Measurements from ENCODE around the gene RNF138.
"Not testable (repeated sequence)": the region's sequence is repeated elsewhere in the genome, so short reads cannot be mapped to it uniquely, and the experiment has no call there.

Gene RNF138

GRCh38 chr18:32139835-32140283 lies 48.2 kb downstream of the RNF138 start:
- no peak for TF ChIP-seq CTCF (IDR thresholded peaks at IDR 0.05; ENCODE audit: low read depth, low read length, missing control alignments)
- in situ Hi-C loops (cut with HindIII; ENCODE audit: low sequenced_read_pairs): no loop called here
- DNase-seq (ENCODE audit: low read depth): no peak
- H3K4me3 ChIP-seq (ENCODE audit: low read depth, low read length): no peak overlapping the region

DNA sequence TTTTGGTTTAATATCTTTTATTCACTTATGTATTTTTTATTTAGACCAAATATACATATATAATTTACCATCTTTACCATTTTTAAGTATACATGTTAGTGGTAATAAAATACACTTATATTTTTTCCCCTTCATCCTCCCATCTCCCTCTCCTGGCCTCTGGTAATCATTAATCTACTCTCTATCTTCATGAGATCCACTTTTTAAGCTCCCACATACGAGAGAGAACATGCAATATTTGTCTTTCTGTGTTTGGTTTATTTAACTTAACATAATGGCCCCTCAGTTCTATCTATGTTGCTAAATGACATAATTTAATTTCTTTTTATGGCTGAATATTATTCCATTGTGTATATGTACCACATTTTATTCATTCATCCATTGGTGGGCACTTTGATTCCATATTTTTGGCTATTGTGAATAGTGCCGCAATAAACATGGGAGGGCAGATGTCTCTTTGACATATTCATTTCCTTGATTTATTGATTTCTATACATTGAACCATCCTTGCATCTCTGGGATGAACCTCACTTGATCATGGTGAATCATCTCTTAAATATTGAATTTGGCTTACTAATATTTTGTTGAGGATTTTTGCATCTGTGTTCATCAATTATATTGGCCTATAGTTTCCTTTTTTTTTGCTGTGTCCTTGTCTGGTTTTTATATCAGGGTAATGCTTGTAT lies 56.7 kb downstream of the RNF138 start:
- DNase-seq (ENCODE audit: low read depth): no peak
- no peak overlapping the region for H3K4me3 ChIP-seq (ENCODE audit: low read depth, low read length)
- in situ Hi-C loops (cut with HindIII; ENCODE audit: low sequenced_read_pairs): no loop called here
- TF ChIP-seq CTCF (IDR thresholded peaks at IDR 0.05; ENCODE audit: low read depth, low read length, missing control alignments): no peak

DNA sequence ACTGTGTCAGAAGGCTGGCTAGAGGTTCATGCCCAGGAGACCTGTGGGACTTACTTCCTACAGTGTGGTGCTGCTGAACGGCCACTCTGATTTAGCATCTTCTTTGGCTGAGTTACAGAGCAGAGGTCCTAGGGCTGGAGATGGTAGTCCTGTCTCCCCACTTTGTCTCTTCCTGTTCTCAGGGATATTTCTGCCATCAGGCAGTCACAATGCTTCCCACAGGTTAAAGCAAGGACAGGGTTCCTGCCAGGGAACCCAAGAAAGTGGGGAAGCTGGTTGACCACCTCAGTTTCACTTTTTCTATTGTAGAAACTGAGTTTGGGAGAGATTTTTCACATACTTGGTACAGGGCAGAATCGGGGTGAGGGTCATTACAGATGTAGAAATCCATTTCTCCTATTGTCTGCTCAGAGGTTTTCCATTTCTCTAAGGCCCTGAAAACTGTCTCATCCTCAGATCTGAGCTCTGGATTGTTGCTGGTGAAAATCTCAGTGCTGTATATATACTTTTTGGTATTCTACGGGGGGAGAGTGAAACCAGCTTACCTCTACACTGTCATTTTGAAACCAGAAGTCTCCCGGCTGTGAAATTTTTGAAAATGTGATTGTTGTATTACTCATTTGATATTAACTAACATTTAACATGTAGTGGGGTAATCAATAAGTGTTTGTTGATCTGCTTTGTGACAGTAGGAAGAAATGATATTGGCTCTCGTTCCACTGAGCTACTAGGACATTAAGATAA lies 61.2 kb downstream of the RNF138 start:
- in situ Hi-C loops (cut with HindIII; ENCODE audit: low sequenced_read_pairs): no loop called here
- H3K4me3 ChIP-seq (ENCODE audit: low read depth, low read length): no peak overlapping the region
- TF ChIP-seq CTCF (IDR thresholded peaks at IDR 0.05; ENCODE audit: low read depth, low read length, missing control alignments): no peak
- no peak for DNase-seq (ENCODE audit: low read depth)

GRCh38 chr18:32156855-32157254 lies 65.2 kb downstream of the RNF138 start:
- in situ Hi-C loops (cut with HindIII; ENCODE audit: low sequenced_read_pairs): no loop called here
- no peak for TF ChIP-seq CTCF (IDR thresholded peaks at IDR 0.05; ENCODE audit: low read depth, low read length, missing control alignments)
- DNase-seq (ENCODE audit: low read depth): no peak
- no peak overlapping the region for H3K4me3 ChIP-seq (ENCODE audit: low read depth, low read length)

DNA sequence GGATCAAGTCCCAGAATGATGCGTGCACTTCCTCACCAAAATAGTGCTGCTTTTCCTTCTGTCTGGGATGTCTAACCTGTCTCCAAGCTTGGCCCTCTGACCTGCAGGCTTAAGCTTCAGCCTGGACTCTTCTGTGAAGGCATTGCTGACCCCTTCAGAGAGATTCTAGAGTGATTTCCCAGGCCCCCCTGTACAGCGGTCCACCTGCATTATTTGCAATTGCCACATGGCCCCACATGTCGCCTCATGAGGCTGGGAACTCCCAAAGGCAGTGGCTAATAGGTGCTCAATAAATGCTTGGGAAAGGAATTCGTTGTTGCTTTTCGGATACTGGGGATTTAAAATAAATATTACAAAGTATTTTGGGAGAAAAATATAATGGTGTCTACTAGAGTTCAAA lies 65.9 kb downstream of the RNF138 start:
- no peak for DNase-seq (ENCODE audit: low read depth)
- no peak for TF ChIP-seq CTCF (IDR thresholded peaks at IDR 0.05; ENCODE audit: low read depth, low read length, missing control alignments)
- no peak overlapping the region for H3K4me3 ChIP-seq (ENCODE audit: low read depth, low read length)
- in situ Hi-C loops (cut with HindIII; ENCODE audit: low sequenced_read_pairs): no loop called here

- DNase-seq (ENCODE audit: low read depth): peak; percentile 87
- H3K4me3 ChIP-seq (ENCODE audit: low read depth, low read length): no peak overlapping the region
- in situ Hi-C loops (cut with HindIII; ENCODE audit: low sequenced_read_pairs): no loop called here
- TF ChIP-seq CTCF (IDR thresholded peaks at IDR 0.05; ENCODE audit: low read depth, low read length, missing control alignments): peak; percentile 83
Observed at GRCh38 chr18:32158108-32158624, 66.5 kb downstream of the RNF138 start.

DNA sequence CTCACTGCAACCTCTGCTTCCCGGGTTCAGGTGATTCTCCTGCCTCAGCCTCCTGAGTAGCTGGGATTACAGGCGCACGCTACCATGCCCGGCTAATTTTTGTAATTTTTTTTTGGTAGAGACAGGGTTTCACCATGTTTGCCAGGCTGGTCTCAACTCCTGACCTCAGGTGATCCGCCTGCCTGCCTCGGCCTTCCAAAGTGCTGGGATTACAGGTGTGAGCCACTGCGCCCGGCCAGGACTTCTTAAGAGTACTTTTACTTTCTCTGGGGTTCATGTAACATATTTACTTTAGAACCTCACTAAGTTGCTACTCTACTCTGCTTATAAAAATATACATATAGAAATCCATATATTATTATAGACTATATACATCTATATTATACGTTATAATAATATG lies 67.0 kb downstream of the RNF138 start:
- H3K4me3 ChIP-seq (ENCODE audit: low read depth, low read length); DNase-seq (ENCODE audit: low read depth); in situ Hi-C loops (cut with HindIII; ENCODE audit: low sequenced_read_pairs): not testable (repeated sequence)
